GM12864 (cell line): ENCODE measurements around the gene SNRPE.

Experiments
- DNase-seq: peaks from one replicate; pipeline ENCODE4 v3.0.0-alpha.2; 2011; ENCODE audit warnings: low read depth
- H3K4me3 ChIP-seq: 2 replicates; pipeline ENCODE4 v1.5.1; 2011; ENCODE audit warnings: mild to moderate bottlenecking, low read depth, low read length, control low read depth
- CTCF ChIP-seq: IDR thresholded peaks from 2 replicates; pipeline ENCODE4 v1.5.1; 2011; ENCODE audit warnings: low read depth, mild to moderate bottlenecking, moderate library complexity, low read length, control low read depth, inconsistent platforms; ENCODE audit errors: missing control alignments

The SNRPE gene

GRCh38 chr1:203861379-203862184 is at the start of gene SNRPE:
SNRPE (plus strand) TSS chr1:203861599; CDS start chr1:203861660, 61 bp downstream.
- peak; percentile 89 for TF ChIP-seq CTCF
- peak within 1 kb of the TSS; percentile 96 for H3K4me3 ChIP-seq
- DNase-seq: peak; percentile 93

GRCh38 chr1:203813581-203814341 is 47.6 kb upstream of the SNRPE start:
- H3K4me3 ChIP-seq: no peak overlapping the region
- no peak for TF ChIP-seq CTCF
- no peak for DNase-seq

- DNase-seq: no peak
These were observed 43.0 kb upstream of the SNRPE start for GRCh38 chr1:203818399-203818798.

GRCh38 chr1:203823306-203823705 is 38.1 kb upstream of the SNRPE start:
- DNase-seq: no peak
- TF ChIP-seq CTCF: no peak

More at GRCh38 chr1:203818399-203818798, 43.0 kb upstream of the SNRPE start:
- H3K4me3 ChIP-seq: no peak overlapping the region
- TF ChIP-seq CTCF: no peak

GRCh38 chr1:203826175-203826574 is 35.2 kb upstream of the SNRPE start:
- no peak overlapping the region for H3K4me3 ChIP-seq
- no peak for DNase-seq
- TF ChIP-seq CTCF: no peak

More at GRCh38 chr1:203823306-203823705, 38.1 kb upstream of the SNRPE start:
- H3K4me3 ChIP-seq: no peak overlapping the region

- no peak for TF ChIP-seq CTCF
- H3K4me3 ChIP-seq: no peak overlapping the region
- no peak for DNase-seq
These were observed 33.4 kb upstream of the SNRPE start for GRCh38 chr1:203828002-203828401.
